Jurkat, Clone E6-1 (cell line): ENCODE measurements around the gene CR2.
"Not testable (repeated sequence)": the region's sequence is repeated elsewhere in the genome, so short reads cannot be mapped to it uniquely, and the experiment has no call there.

Experiments used
- DNase-seq: peaks from one replicate; pipeline ENCODE4 v3.0.0-alpha.2; 2011; ENCODE audit warnings: low read depth, low spot score
- H3K4me3 ChIP-seq: 2 replicates; pipeline ENCODE4 v1.5.1; 2011; ENCODE audit warnings: mild to moderate bottlenecking, low read length, control low read depth, moderate library complexity

Gene CR2

GRCh38 chr1:207436746-207437145, 17.4 kb upstream of the CR2 start:
- H3K4me3 ChIP-seq, DNase-seq: not testable (repeated sequence)

- no peak for DNase-seq
- H3K4me3 ChIP-seq, result no peak overlapping the region
Observed at GRCh38 chr1:207440626-207441025, 13.5 kb upstream of the CR2 start.

- no peak for DNase-seq
- H3K4me3 ChIP-seq, result no peak overlapping the region
Observed at GRCh38 chr1:207444514-207445217, 9.5 kb upstream of the CR2 start.

- no peak overlapping the region; the same call in 1 of the 2 replicates for H3K4me3 ChIP-seq
- no peak for DNase-seq
Observed at GRCh38 chr1:207453710-207454045, 450 bp upstream of the CR2 start.

- H3K4me3 ChIP-seq, result no peak overlapping the region
- DNase-seq, result no peak
Observed at GRCh38 chr1:207455183-207455754, 1.1 kb downstream of the CR2 start.

- no peak overlapping the region for H3K4me3 ChIP-seq
- no peak for DNase-seq
Observed at GRCh38 chr1:207458414-207458813, 4.3 kb downstream of the CR2 start.

- DNase-seq, result peak; percentile 94
- H3K4me3 ChIP-seq, result no peak overlapping the region
Observed at GRCh38 chr1:207459008-207459407, 4.9 kb downstream of the CR2 start.

GRCh38 chr1:207461649-207462048, 7.5 kb downstream of the CR2 start:
- no peak for DNase-seq
- H3K4me3 ChIP-seq, result no peak overlapping the region

- no peak for DNase-seq
- H3K4me3 ChIP-seq, result no peak overlapping the region
Observed at GRCh38 chr1:207462535-207462934, 8.4 kb downstream of the CR2 start.

- DNase-seq, result no peak
- H3K4me3 ChIP-seq, result no peak overlapping the region
Observed at GRCh38 chr1:207463021-207463420, 8.9 kb downstream of the CR2 start.

GRCh38 chr1:207463571-207463970, 9.4 kb downstream of the CR2 start:
- no peak overlapping the region for H3K4me3 ChIP-seq
- DNase-seq, result no peak

GRCh38 chr1:207470927-207471326, 16.8 kb downstream of the CR2 start:
- H3K4me3 ChIP-seq, result no peak overlapping the region
- peak; percentile 87 for DNase-seq

- no peak overlapping the region for H3K4me3 ChIP-seq
- no peak for DNase-seq
Observed at GRCh38 chr1:207474210-207474609, 20.1 kb downstream of the CR2 start.

- DNase-seq, result no peak
- H3K4me3 ChIP-seq, result no peak overlapping the region
Observed at GRCh38 chr1:207486198-207486597, 32.1 kb downstream of the CR2 start.

- H3K4me3 ChIP-seq, result no peak overlapping the region
- DNase-seq, result no peak
Observed at GRCh38 chr1:207487636-207488035, 33.5 kb downstream of the CR2 start.

- no peak for DNase-seq
- no peak overlapping the region for H3K4me3 ChIP-seq
Observed at GRCh38 chr1:207493212-207493611, 39.1 kb downstream of the CR2 start.

GRCh38 chr1:207494171-207494570, 40.0 kb downstream of the CR2 start:
- no peak for DNase-seq
- H3K4me3 ChIP-seq, result no peak overlapping the region

- not testable (repeated sequence) for H3K4me3 ChIP-seq, DNase-seq
Observed at GRCh38 chr1:207495281-207495680, 41.2 kb downstream of the CR2 start.

- DNase-seq, result no peak
- H3K4me3 ChIP-seq, result no peak within 1 kb of the TSS
Observed at GRCh38 chr1:207495801-207496792, 42.0 kb downstream of the CR2 start, which contains the start of gene CR1. TSS of gene CR1 (plus strand) at chr1:207496157. CDS start at chr1:207496268, 111 bp downstream.

GRCh38 chr1:207497941-207498340, 43.8 kb downstream of the CR2 start:
- no peak for DNase-seq
- H3K4me3 ChIP-seq, result no peak overlapping the region
